Activated CD4-positive, alpha-beta T cell treated with anti-CD3 and anti-CD28 coated beads, Interleukin-2, amount 50 U/mL, for 24 hours (primary cell): ENCODE measurements around the gene NLK.
"Not testable (repeated sequence)": the region's sequence is repeated elsewhere in the genome, so short reads cannot be mapped to it uniquely, and the experiment has no call there.

Source experiments
- DNase-seq, 2 donors: peaks; one replicate each; pipeline ENCODE4 v3.0.0-alpha.2; 2020; ENCODE audit warnings: low read depth in 1 of 2, low spot score in 1 of 2

NLK gene

GRCh38 chr17:28151001-28151400, 108.5 kb downstream of the NLK start:
- no peak for DNase-seq

GRCh38 chr17:28154214-28154613, 111.7 kb downstream of the NLK start:
- DNase-seq = no peak

- not testable (repeated sequence) for DNase-seq
These were observed 112.9 kb downstream of the NLK start for GRCh38 chr17:28155405-28155804.

- no peak for DNase-seq
These were observed 116.5 kb downstream of the NLK start for GRCh38 chr17:28159004-28159403.

- no peak for DNase-seq
These were observed 117.4 kb downstream of the NLK start for GRCh38 chr17:28159924-28160323.

GRCh38 chr17:28160610-28161009, 118.1 kb downstream of the NLK start:
- DNase-seq = no peak

GRCh38 chr17:28161311-28161710, 118.8 kb downstream of the NLK start:
- DNase-seq = no peak

- no peak for DNase-seq
These were observed 124.0 kb downstream of the NLK start for GRCh38 chr17:28166478-28166877.

GRCh38 chr17:28169621-28170349, 127.3 kb downstream of the NLK start:
- no peak for DNase-seq

- DNase-seq = no peak
These were observed 128.3 kb downstream of the NLK start for GRCh38 chr17:28170771-28171170.

GRCh38 chr17:28173031-28173561, 130.6 kb downstream of the NLK start:
- DNase-seq = no peak

GRCh38 chr17:28173801-28174200, 131.3 kb downstream of the NLK start:
- no peak for DNase-seq

- peak in 1 of 2 donors; percentile 3 for DNase-seq
These were observed 132.0 kb downstream of the NLK start for GRCh38 chr17:28174352-28175046.

GRCh38 chr17:28177351-28177750, 134.9 kb downstream of the NLK start:
- no peak for DNase-seq

GRCh38 chr17:28178800-28179199, 136.3 kb downstream of the NLK start:
- no peak for DNase-seq

- no peak for DNase-seq
These were observed 138.0 kb downstream of the NLK start for GRCh38 chr17:28180449-28180848.

- no peak for DNase-seq
These were observed 139.1 kb downstream of the NLK start for GRCh38 chr17:28181568-28181967.

GRCh38 chr17:28182559-28182958, 140.1 kb downstream of the NLK start:
- DNase-seq = no peak

GRCh38 chr17:28185658-28186057, 143.2 kb downstream of the NLK start:
- no peak for DNase-seq

GRCh38 chr17:28186472-28186871, 144.0 kb downstream of the NLK start:
- DNase-seq = not testable (repeated sequence)

- no peak for DNase-seq
These were observed 145.5 kb downstream of the NLK start for GRCh38 chr17:28187931-28188330.

- no peak for DNase-seq
These were observed 146.4 kb downstream of the NLK start for GRCh38 chr17:28188841-28189263.
